Right lobe of liver (tissue), 4 donors: ENCODE data around the gene NOL4.

Experiments
- POLR2A ChIP-seq: fragments of 450-650 bp; IDR thresholded peaks from one replicate; pipeline ENCODE4 v1.6.1; 2017; ENCODE audit warnings: antibody characterized with exemption, mild to moderate bottlenecking
- TF ChIP-seq, protein P1 (sequence below), 4 donors: fragments of 200-600 bp in 3 of 4; fragments of 450-650 bp in 1 of 4; IDR thresholded peaks; one replicate each; pipeline versions ENCODE4 v1.5.1 to v1.8.0; 2016 to 2022; ENCODE audit warnings: antibody characterized with exemption in 4 of 4, mild to moderate bottlenecking in 2 of 4
- donor health status: DM: no; HTN: no; CAD: no.
- donor health status: DM: no; HTN: no; CAD: no.
- donor health status: DM: no; HTN: yes; CAD: no.

- TF ChIP-seq, protein P1, sequence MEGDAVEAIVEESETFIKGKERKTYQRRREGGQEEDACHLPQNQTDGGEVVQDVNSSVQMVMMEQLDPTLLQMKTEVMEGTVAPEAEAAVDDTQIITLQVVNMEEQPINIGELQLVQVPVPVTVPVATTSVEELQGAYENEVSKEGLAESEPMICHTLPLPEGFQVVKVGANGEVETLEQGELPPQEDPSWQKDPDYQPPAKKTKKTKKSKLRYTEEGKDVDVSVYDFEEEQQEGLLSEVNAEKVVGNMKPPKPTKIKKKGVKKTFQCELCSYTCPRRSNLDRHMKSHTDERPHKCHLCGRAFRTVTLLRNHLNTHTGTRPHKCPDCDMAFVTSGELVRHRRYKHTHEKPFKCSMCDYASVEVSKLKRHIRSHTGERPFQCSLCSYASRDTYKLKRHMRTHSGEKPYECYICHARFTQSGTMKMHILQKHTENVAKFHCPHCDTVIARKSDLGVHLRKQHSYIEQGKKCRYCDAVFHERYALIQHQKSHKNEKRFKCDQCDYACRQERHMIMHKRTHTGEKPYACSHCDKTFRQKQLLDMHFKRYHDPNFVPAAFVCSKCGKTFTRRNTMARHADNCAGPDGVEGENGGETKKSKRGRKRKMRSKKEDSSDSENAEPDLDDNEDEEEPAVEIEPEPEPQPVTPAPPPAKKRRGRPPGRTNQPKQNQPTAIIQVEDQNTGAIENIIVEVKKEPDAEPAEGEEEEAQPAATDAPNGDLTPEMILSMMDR (IDR thresholded peaks at IDR 0.05): no peak
- no peak for TF ChIP-seq POLR2A
Observed at GRCh38 chr18:34196256-34196655, 28.5 kb downstream of the NOL4 start.
